B cell (primary cell): ENCODE results near the gene SEMA3B. TPM values are rescaled to one million over a fixed set of nuclear protein-coding genes. Genes with fewer than 3 reads are reported as not detected.

Experiments
- ATAC-seq: fragments of 200-7000 bp; cut with Tn5 transposase; one replicate; pipeline ENCODE4 v1.10.0; 2021; ENCODE audit warnings: low read depth, mild to moderate bottlenecking, moderate number of reproducible peaks, moderate library complexity
- CTCF ChIA-PET: fragments of 350-600 bp; sonication (Branson Sonifier 250); formaldehyde crosslinking; loops from one replicate; lab custom pipeline; 2021; ENCODE audit warnings: antibody characterized with exemption, inconsistent platforms; lab: Charles Lee
- POLR2A ChIA-PET: fragments of 350-600 bp; sonication (Branson Sonifier 250); formaldehyde crosslinking; loops from one replicate; lab custom pipeline; 2021; ENCODE audit warnings: antibody characterized with exemption; lab: Charles Lee
- DNase-seq: peaks from one replicate; pipeline ENCODE4 v3.0.0; 2013
- H2AFZ ChIP-seq: 2 replicates; pipeline ENCODE4 v1.6.1; 2012; ENCODE audit warnings: mild to moderate bottlenecking, low read depth, low read length; ENCODE audit not compliant: insufficient read depth, poor library complexity, severe bottlenecking
- H3K27ac ChIP-seq, 2 donors: 1 replicate in 1 of 2; 2 replicates in 1 of 2; pipeline ENCODE4 v1.5.1; 2012 to 2013; ENCODE audit warnings: low read length in 2 of 2, mild to moderate bottlenecking in 2 of 2, moderate library complexity in 1 of 2
- H3K27me3 ChIP-seq, 4 experiments: fragments of 200-600 bp in 1 of 4; sonication (generic) in 1 of 4; replicated peaks in 1 of 4; 1 replicate in 2 of 4; 2 replicates in 2 of 4; pipeline versions ENCODE4 v1.6.1 to v1.7.0; 2013 to 2016; ENCODE audit warnings: low read length in 3 of 4, mild to moderate bottlenecking in 2 of 4, mixed read lengths in 1 of 4, moderate library complexity in 1 of 4; ENCODE audit not compliant: insufficient read depth in 4 of 4, control insufficient read depth in 3 of 4; ENCODE audit errors: control extremely low read depth in 1 of 4
- H3K36me3 ChIP-seq, 2 experiments: replicated peaks in 1 of 2; 1 replicate in 1 of 2; 2 replicates in 1 of 2; pipeline versions ENCODE4 v1.6.1 to v1.7.1; 2013; ENCODE audit warnings: low read length in 1 of 2; ENCODE audit not compliant: insufficient read depth in 2 of 2, control insufficient read depth in 1 of 2; ENCODE audit errors: control extremely low read depth in 1 of 2, extremely low read depth in 1 of 2
- H3K4me1 ChIP-seq, 2 donors: fragments of 200-600 bp in 1 of 2; sonication (generic) in 1 of 2; 1 replicate in 1 of 2; 2 replicates in 1 of 2; pipeline versions ENCODE4 v1.5.1 to v1.6.1; 2013 to 2017; ENCODE audit warnings: low read length in 2 of 2; ENCODE audit not compliant: control insufficient read depth in 2 of 2, insufficient read depth in 2 of 2
- H3K4me2 ChIP-seq: replicated peaks from 2 replicates; pipeline ENCODE3; 2012; ENCODE audit warnings: mild to moderate bottlenecking, low read depth, low read length; ENCODE audit not compliant: poor library complexity, severe bottlenecking
- H3K4me3 ChIP-seq, 5 experiments: fragments of 200-600 bp in 1 of 5; sonication (generic) in 1 of 5; 1 replicate in 3 of 5; 2 replicates in 2 of 5; pipeline versions ENCODE4 v1.5.1 to v1.7.0; 2011 to 2016; ENCODE audit warnings: low read length in 4 of 5, mild to moderate bottlenecking in 4 of 5, low read depth in 2 of 5, control low read depth in 1 of 5, moderate library complexity in 1 of 5; ENCODE audit not compliant: insufficient read depth in 1 of 5; ENCODE audit errors: control extremely low read depth in 1 of 5, extremely low read depth in 1 of 5
- H3K79me2 ChIP-seq: fragments of 200-600 bp; sonication (generic); one replicate; pipeline ENCODE4 v1.6.0; 2016; ENCODE audit warnings: low read length; ENCODE audit not compliant: control insufficient read depth, insufficient read depth
- H3K9ac ChIP-seq: fragments of 200-600 bp; sonication (generic); 2 replicates; pipeline ENCODE4 v1.6.1; 2017; ENCODE audit warnings: mild to moderate bottlenecking, low read length, moderate library complexity
- H3K9me3 ChIP-seq, 3 donors: one replicate each; pipeline versions ENCODE4 v1.6.1 to v1.7.1; 2013; ENCODE audit warnings: low read length in 2 of 3; ENCODE audit not compliant: control insufficient read depth in 2 of 3, insufficient read depth in 1 of 3; ENCODE audit errors: control extremely low read depth in 1 of 3
- H4K20me1 ChIP-seq: 2 replicates; pipeline ENCODE4 v1.6.0; 2012; ENCODE audit warnings: mild to moderate bottlenecking, low read length; ENCODE audit not compliant: insufficient read depth, control insufficient read depth, poor library complexity, severe bottlenecking
- H3K27ac Mint-ChIP-seq: one replicate; pipeline ENCODE4 v1.8.0; 2021; ENCODE audit warnings: mixed read lengths
- H3K27me3 Mint-ChIP-seq: one replicate; pipeline ENCODE4 v1.8.0; 2021; ENCODE audit warnings: mixed read lengths
- H3K4me1 Mint-ChIP-seq: one replicate; pipeline ENCODE4 v1.8.0; 2021; ENCODE audit warnings: mixed read lengths
- H3K4me3 Mint-ChIP-seq: one replicate; pipeline ENCODE4 v1.8.0; 2021; ENCODE audit warnings: mixed read lengths
- H3K9me3 Mint-ChIP-seq: one replicate; pipeline ENCODE4 v1.8.0; 2022; ENCODE audit warnings: mixed read lengths; ENCODE audit not compliant: insufficient read depth
- CTCF ChIP-seq: fragments of 200-600 bp; IDR thresholded peaks from one replicate; pipeline ENCODE4 v1.8.0; 2022; ENCODE audit warnings: antibody characterized with exemption, mild to moderate bottlenecking
- EZH2 ChIP-seq: IDR thresholded peaks from 2 replicates; pipeline ENCODE4 v1.6.1; 2012; ENCODE audit warnings: borderline replicate concordance, low read depth, mild to moderate bottlenecking, moderate library complexity, low read length; ENCODE audit not compliant: insufficient read depth, poor library complexity, severe bottlenecking
- WGBS: methylation state at CpG from one replicate; pipeline ENCODE4 v1.1.5; 2013; ENCODE audit warnings: missing lambda C conversion rate; ENCODE audit not compliant: insufficient coverage; 5-methylcytosine and 5-hydroxymethylcytosine counted together
- intact Hi-C: fragments of 100-400 bp; cut with micrococcal nuclease; formaldehyde crosslinking; loops from one replicate; pipeline ENCODE4 v1.10.0; 2022
- polyA plus RNA-seq: library from polyadenylated mRNA; depleted of rRNA; stranded (reverse); fragments of >200 nt; gene quantifications from 2 replicates; pipeline ENCODE4 v1.2.3, GENCODE V29; 2012
- total RNA-seq, 2 donors: library from RNA; stranded (reverse); fragments of 120-200 nt in 1 of 2; gene quantifications; 1 replicate in 1 of 2; 2 replicates in 1 of 2; pipeline versions ENCODE4 v1.2.3 to v1.2.4, GENCODE V29; 2013 to 2022

The SEMA3B gene
- total and polyA plus RNA-seq, 2 donors (not counting 1 experiment from before 2014, with no cell fraction given), result 0.34 to 0.52 TPM

- peak within 1 kb of the TSS; percentile 81 for H2AFZ ChIP-seq
- peak within 1 kb of the TSS; percentile 77 to 84 for H3K27ac ChIP-seq
- DNase-seq (peak; percentile 100), ATAC-seq (peak; percentile 91)
- CTCF ChIA-PET, result interaction anchor here (0.5 to 3.2 kb wide), 14 partner anchors 10 to 243 kb away, joined by 3 to 28 read pairs (median 5); partner anchors contain the start of genes CYB561D2, GNAI2, HYAL2 and NPRL2
- Mint-ChIP-seq H3K4me3 (peak within 1 kb of the TSS; percentile 100), H3K4me1 (peaks cover 33% of the 10 kb centered on the region), H3K27ac (peak within 1 kb of the TSS; percentile 100), H3K9me3 (no peaks in the 10 kb centered on the region), H3K27me3 (no peaks in the 10 kb centered on the region)
- no peaks in the 10 kb centered on the region for H4K20me1 ChIP-seq
- peaks cover 18 to 24% of the 10 kb centered on the region in 2 donors for H3K4me1 ChIP-seq
- H3K4me2 ChIP-seq, result peak within 1 kb of the TSS; percentile 89
- WGBS, result under 1% methylated on average over 58 of the region's 61 CpGs
- peaks cover 0 to 4% of the 10 kb centered on the region in 2 experiments for H3K36me3 ChIP-seq
- TF ChIP-seq CTCF (peak; percentile 65), EZH2 (no peak)
- peak within 1 kb of the TSS; percentile 68 to 89 (median 88) for H3K4me3 ChIP-seq
- H3K9ac ChIP-seq, result peak within 1 kb of the TSS; percentile 82
- intact Hi-C loops, result loop anchor here (1.0 to 10.0 kb wide), 7 partner anchors 22 to 1086 kb away; partner anchors contain the start of genes GNAI2, MANF, RBM6 and TMEM115
- H3K79me2 ChIP-seq, result peaks cover 13% of the 10 kb centered on the region
- no peaks in the 10 kb centered on the region for H3K27me3 ChIP-seq
- H3K9me3 ChIP-seq, result no peaks in the 10 kb centered on the region
- POLR2A ChIA-PET, result interaction anchor here (0.5 to 2.5 kb wide), 15 partner anchors 8 to 1292 kb away, joined by 3 to 27 read pairs (median 4); partner anchors contain the start of genes CYB561D2, GNAI2, HYAL2 and NPRL2
Measured at GRCh38 chr3:50298836-50299637, 30.1 kb downstream of the SEMA3B start, which contains the start of the genes HYAL3 and NAA80. Gene HYAL3 (minus strand): TSS chr3:50299405. CDS start chr3:50295602, 3,803 bp downstream. Gene NAA80 (minus strand): TSS chr3:50299405. CDS start chr3:50297463, 1,942 bp downstream.
